ENCODE results near the gene ZNF804B.

ZNF804B gene

GRCh38 chr7:88881136-88881535 is 121.6 kb downstream of the ZNF804B start:
- no peak for DNase-seq (ENCODE audit: insufficient read length, low spot score)
- no peak for TF ChIP-seq POLR2A (IDR thresholded peaks at IDR 0.05; ENCODE audit: low read depth, low read length)
- TF ChIP-seq TAF1 (IDR thresholded peaks at IDR 0.05; ENCODE audit: low read depth, low read length), result no peak
- no peak for TF ChIP-seq PAX5 (IDR thresholded peaks at IDR 0.05; ENCODE audit: insufficient read depth, low read length, severe bottlenecking)
- TF ChIP-seq SPI1 (IDR thresholded peaks at IDR 0.05; ENCODE audit: low read depth, low read length), result no peak
- no peak for TF ChIP-seq POU2F2 (IDR thresholded peaks at IDR 0.05; ENCODE audit: low read depth, low read length)
- TF ChIP-seq POLR2AphosphoS5 (IDR thresholded peaks at IDR 0.05; ENCODE audit: low read depth, low read length), result no peak
- no peak for FAIRE-seq

- TF ChIP-seq POU2F2 (IDR thresholded peaks at IDR 0.05; ENCODE audit: low read depth, low read length) (no peak), POLR2A (IDR thresholded peaks at IDR 0.05; ENCODE audit: low read depth, low read length) (no peak), SPI1 (IDR thresholded peaks at IDR 0.05; ENCODE audit: low read depth, low read length) (no peak), PAX5 (IDR thresholded peaks at IDR 0.05; ENCODE audit: insufficient read depth, low read length, severe bottlenecking) (no peak), POLR2AphosphoS5 (IDR thresholded peaks at IDR 0.05; ENCODE audit: low read depth, low read length) (no peak), TAF1 (IDR thresholded peaks at IDR 0.05; ENCODE audit: low read depth, low read length) (no peak)
- FAIRE-seq (no peak), DNase-seq (ENCODE audit: insufficient read length, low spot score) (no peak)
Measured at GRCh38 chr7:88885131-88885530, 125.6 kb downstream of the ZNF804B start.

- no peak for DNase-seq (ENCODE audit: insufficient read length, low spot score)
- no peak for FAIRE-seq
- no peak for TF ChIP-seq PAX5 (IDR thresholded peaks at IDR 0.05; ENCODE audit: insufficient read depth, low read length, severe bottlenecking)
- no peak for TF ChIP-seq SPI1 (IDR thresholded peaks at IDR 0.05; ENCODE audit: low read depth, low read length)
- no peak for TF ChIP-seq POLR2A (IDR thresholded peaks at IDR 0.05; ENCODE audit: low read depth, low read length)
- no peak for TF ChIP-seq POLR2AphosphoS5 (IDR thresholded peaks at IDR 0.05; ENCODE audit: low read depth, low read length)
- no peak for TF ChIP-seq POU2F2 (IDR thresholded peaks at IDR 0.05; ENCODE audit: low read depth, low read length)
- TF ChIP-seq TAF1 (IDR thresholded peaks at IDR 0.05; ENCODE audit: low read depth, low read length), result no peak
Measured at GRCh38 chr7:88888684-88889083, 129.2 kb downstream of the ZNF804B start.

- FAIRE-seq (no peak), DNase-seq (ENCODE audit: insufficient read length, low spot score) (no peak)
- no peak for TF ChIP-seq SPI1 (IDR thresholded peaks at IDR 0.05; ENCODE audit: low read depth, low read length)
- TF ChIP-seq PAX5 (IDR thresholded peaks at IDR 0.05; ENCODE audit: insufficient read depth, low read length, severe bottlenecking), result no peak
- TF ChIP-seq POLR2A (IDR thresholded peaks at IDR 0.05; ENCODE audit: low read depth, low read length), result no peak
- TF ChIP-seq POU2F2 (IDR thresholded peaks at IDR 0.05; ENCODE audit: low read depth, low read length), result no peak
- TF ChIP-seq POLR2AphosphoS5 (IDR thresholded peaks at IDR 0.05; ENCODE audit: low read depth, low read length), result no peak
- TF ChIP-seq TAF1 (IDR thresholded peaks at IDR 0.05; ENCODE audit: low read depth, low read length), result no peak
Measured at GRCh38 chr7:88910516-88910915, 151.0 kb downstream of the ZNF804B start.

DNA sequence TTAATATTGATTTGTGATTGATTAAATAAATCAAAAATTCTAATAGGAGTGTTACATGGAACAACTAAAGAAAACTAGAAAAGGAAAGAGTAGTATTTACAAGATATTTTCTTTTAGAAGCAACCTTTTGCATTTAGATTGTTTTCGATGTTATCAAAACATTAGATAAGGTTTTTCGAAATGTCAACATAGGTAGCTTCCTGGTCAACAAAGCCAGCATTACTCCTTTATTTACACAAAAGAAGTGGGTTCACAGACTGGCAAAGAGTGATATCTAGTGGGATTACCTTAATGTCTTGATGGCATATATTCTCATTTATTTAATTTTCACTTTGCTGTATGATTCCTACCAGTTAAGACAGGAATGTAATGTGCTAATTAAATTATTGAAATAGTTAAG is 153.4 kb downstream of the ZNF804B start:
- no peak for DNase-seq (ENCODE audit: insufficient read length, low spot score)
- no peak for TF ChIP-seq POLR2A (IDR thresholded peaks at IDR 0.05; ENCODE audit: low read depth, low read length)
- no peak for TF ChIP-seq PAX5 (IDR thresholded peaks at IDR 0.05; ENCODE audit: insufficient read depth, low read length, severe bottlenecking)
- no peak for FAIRE-seq

GRCh38 chr7:88915615-88916014 is 156.1 kb downstream of the ZNF804B start:
- FAIRE-seq (no peak), DNase-seq (ENCODE audit: insufficient read length, low spot score) (no peak)
- TF ChIP-seq TAF1 (IDR thresholded peaks at IDR 0.05; ENCODE audit: low read depth, low read length) (no peak), SPI1 (IDR thresholded peaks at IDR 0.05; ENCODE audit: low read depth, low read length) (no peak), POU2F2 (IDR thresholded peaks at IDR 0.05; ENCODE audit: low read depth, low read length) (no peak), POLR2A (IDR thresholded peaks at IDR 0.05; ENCODE audit: low read depth, low read length) (no peak), PAX5 (IDR thresholded peaks at IDR 0.05; ENCODE audit: insufficient read depth, low read length, severe bottlenecking) (no peak), POLR2AphosphoS5 (IDR thresholded peaks at IDR 0.05; ENCODE audit: low read depth, low read length) (no peak)

DNA sequence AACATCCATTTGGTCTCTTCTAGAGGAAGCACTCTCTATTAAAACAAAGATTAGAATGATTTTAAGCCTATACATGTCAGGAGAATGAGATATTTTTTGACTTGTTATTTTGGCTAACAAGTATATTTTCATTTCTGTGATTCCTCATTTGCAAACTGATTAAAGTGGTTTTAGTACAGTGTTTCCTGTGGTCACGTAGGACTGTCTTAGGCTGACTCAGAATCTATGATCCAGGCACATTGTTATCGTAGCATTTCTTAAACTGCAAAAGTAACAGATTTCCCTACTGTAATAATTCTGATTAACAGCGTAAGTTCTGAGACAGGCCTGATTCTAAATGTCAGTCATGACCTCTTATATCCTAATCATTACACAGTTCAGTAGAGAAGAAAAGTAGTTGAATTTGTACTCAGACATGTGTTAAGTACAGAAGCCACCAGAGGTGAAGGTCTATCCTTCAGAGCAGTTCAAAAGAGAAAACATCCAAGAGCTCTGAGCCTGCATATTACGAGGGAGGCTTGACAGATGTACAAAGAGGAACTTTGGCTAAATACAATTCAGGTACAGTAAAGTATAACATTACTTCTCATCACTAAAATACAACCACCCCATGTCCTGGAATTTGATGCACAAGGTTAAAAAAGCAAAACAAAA is 160.1 kb downstream of the ZNF804B start:
- no peak for TF ChIP-seq SPI1 (IDR thresholded peaks at IDR 0.05; ENCODE audit: low read depth, low read length)
- TF ChIP-seq POU2F2 (IDR thresholded peaks at IDR 0.05; ENCODE audit: low read depth, low read length), result no peak
- TF ChIP-seq POLR2AphosphoS5 (IDR thresholded peaks at IDR 0.05; ENCODE audit: low read depth, low read length), result no peak
- TF ChIP-seq TAF1 (IDR thresholded peaks at IDR 0.05; ENCODE audit: low read depth, low read length), result no peak
- FAIRE-seq (no peak), DNase-seq (ENCODE audit: insufficient read length, low spot score) (no peak)

DNA sequence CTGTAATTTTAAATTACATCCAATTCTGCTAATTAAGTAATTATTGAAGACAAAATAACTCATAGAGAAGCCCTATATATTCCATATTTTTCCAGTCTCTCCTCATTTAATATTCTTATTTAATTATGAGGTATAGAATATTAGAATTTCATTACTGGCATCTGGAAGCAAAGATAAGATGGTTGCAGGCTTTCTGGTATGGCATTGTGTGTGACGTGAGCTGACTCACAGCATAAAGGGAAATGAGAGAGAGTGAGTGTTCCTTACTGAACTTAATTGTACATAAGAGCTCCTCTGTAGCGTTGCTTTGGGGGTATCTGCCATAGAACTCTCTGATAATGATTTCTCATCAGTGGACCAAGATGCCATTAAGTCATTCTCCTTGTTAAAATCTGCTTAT is 163.4 kb downstream of the ZNF804B start:
- DNase-seq (ENCODE audit: insufficient read length, low spot score), result no peak
- no peak for FAIRE-seq
- TF ChIP-seq POLR2A (IDR thresholded peaks at IDR 0.05; ENCODE audit: low read depth, low read length), result no peak
- TF ChIP-seq POU2F2 (IDR thresholded peaks at IDR 0.05; ENCODE audit: low read depth, low read length), result no peak
- TF ChIP-seq TAF1 (IDR thresholded peaks at IDR 0.05; ENCODE audit: low read depth, low read length), result no peak
- TF ChIP-seq POLR2AphosphoS5 (IDR thresholded peaks at IDR 0.05; ENCODE audit: low read depth, low read length), result no peak
- no peak for TF ChIP-seq PAX5 (IDR thresholded peaks at IDR 0.05; ENCODE audit: insufficient read depth, low read length, severe bottlenecking)

DNA sequence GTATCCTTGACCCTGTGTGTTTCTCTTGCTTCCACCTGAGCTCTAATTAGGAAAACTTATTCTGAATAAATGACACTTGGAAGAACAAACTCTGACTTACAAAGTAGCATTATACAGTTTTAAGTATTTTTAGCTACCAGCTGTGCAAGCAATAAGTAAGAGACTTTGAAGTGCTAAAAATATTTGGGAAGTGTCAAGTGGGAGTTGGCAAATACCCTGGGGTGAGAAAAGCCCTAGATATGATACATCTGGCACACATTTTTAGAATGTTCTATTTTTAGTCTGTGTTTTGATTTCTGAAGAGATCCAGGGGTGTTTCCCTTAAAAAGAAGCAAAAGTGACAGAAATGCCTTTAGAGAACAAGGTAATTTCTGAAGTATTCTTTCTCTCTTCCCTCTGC is 168.8 kb downstream of the ZNF804B start:
- TF ChIP-seq POLR2AphosphoS5 (IDR thresholded peaks at IDR 0.05; ENCODE audit: low read depth, low read length) (no peak), POLR2A (IDR thresholded peaks at IDR 0.05; ENCODE audit: low read depth, low read length) (no peak), TAF1 (IDR thresholded peaks at IDR 0.05; ENCODE audit: low read depth, low read length) (no peak), PAX5 (IDR thresholded peaks at IDR 0.05; ENCODE audit: insufficient read depth, low read length, severe bottlenecking) (no peak), SPI1 (IDR thresholded peaks at IDR 0.05; ENCODE audit: low read depth, low read length) (no peak), POU2F2 (IDR thresholded peaks at IDR 0.05; ENCODE audit: low read depth, low read length) (no peak)
- no peak for FAIRE-seq
- DNase-seq (ENCODE audit: insufficient read length, low spot score), result no peak

GRCh38 chr7:88929719-88930118 is 170.2 kb downstream of the ZNF804B start:
- DNase-seq (ENCODE audit: insufficient read length, low spot score) (no peak), FAIRE-seq (no peak)
- TF ChIP-seq PAX5 (IDR thresholded peaks at IDR 0.05; ENCODE audit: insufficient read depth, low read length, severe bottlenecking), result no peak
- no peak for TF ChIP-seq POLR2A (IDR thresholded peaks at IDR 0.05; ENCODE audit: low read depth, low read length)
- TF ChIP-seq POLR2AphosphoS5 (IDR thresholded peaks at IDR 0.05; ENCODE audit: low read depth, low read length), result no peak
- no peak for TF ChIP-seq POU2F2 (IDR thresholded peaks at IDR 0.05; ENCODE audit: low read depth, low read length)
- no peak for TF ChIP-seq SPI1 (IDR thresholded peaks at IDR 0.05; ENCODE audit: low read depth, low read length)
- no peak for TF ChIP-seq TAF1 (IDR thresholded peaks at IDR 0.05; ENCODE audit: low read depth, low read length)

Measured in GM12891 (cell line).